GM21423 (cell line): Measurements from ENCODE around the gene HS6ST1.

Source experiments
- ATAC-seq: cut with Tn5 transposase; IDR thresholded peaks from one replicate; pipeline ENCODE4 v1.9.1; 2021; ENCODE audit warnings: mild to moderate bottlenecking, moderate library complexity; ENCODE audit not compliant: unreplicated experiment

The HS6ST1 gene

DNA sequence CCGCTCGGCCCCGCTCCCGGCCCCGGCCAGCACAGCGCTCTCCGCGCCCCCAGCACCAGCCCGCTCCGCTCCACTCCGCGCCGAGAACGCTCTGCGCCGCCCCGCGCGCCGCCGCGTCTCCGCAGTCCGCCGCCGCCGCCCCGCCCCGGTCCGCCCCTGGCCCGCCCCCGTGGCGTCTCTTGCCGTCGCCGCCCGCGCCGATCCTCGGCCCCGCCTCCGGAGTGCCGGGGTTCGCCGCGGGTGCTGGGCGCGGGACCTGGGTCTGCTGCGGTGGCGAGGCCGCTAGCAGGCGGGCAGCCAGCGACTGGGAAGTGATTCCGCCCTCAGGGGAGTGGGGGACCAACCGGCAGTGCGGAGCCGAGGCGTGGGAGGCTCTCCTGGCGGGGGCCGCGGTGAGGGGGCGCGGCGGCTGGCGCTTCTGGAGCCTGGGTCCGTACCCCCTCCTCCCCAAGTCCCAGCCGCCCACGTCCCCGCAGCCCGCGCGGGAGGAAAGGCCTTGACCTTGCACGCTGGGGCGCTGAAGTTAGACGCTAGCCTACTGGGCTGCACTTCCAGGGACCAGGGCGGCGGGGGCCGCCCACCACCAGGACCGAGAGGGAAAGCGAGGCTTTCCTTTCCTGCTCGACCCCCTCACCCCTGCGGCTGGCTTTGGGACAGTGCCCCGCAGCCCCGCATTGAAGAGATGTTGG lies at the start of gene HS6ST1:
Gene HS6ST1, minus strand, starts transcription at position 93 of the 689 bp plus-strand sequence. CDS start 305 bp downstream, outside the sequence.
- ATAC-seq: peak; percentile 69

DNA sequence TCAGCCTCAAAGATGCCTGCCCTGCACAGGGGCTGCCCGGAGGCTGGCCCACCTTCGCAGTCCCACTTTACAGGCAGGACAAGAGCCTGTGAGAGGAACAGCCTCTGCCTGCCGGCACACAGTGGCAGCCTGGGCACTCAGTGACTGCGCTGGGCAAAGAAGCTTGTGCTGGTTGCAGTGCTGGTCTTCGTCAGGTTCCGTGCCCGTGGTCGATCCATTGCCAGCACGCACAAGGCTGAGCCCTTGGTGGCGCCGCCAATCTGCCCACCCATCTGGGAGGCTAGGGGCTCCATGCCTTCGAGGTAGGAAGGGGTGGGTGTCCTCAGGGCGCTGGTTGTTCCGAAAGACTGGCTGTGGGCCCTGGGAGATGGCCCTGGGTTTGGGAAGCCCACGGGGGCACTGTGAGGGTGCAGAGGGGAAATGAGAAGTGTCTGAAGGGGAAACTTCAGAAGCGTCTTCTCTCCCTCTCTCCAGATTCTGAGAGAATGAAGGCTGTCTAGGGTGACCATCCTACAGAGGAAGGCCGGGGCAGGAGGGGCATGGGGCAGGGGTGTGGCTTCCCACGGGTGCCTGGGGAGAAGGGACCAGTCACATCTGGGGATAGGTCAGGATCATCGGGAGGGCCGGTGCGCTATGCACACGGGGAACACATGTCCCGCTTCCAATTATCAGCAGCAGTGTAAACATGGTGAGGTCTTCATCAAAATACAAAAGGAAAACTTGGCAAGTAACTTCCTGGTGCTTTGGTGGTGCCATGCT lies 49.1 kb upstream of the HS6ST1 start:
- no peak for ATAC-seq

- ATAC-seq: no peak
These were observed 48.2 kb upstream of the HS6ST1 start for GRCh38 chr2:128366713-128367511.

DNA sequence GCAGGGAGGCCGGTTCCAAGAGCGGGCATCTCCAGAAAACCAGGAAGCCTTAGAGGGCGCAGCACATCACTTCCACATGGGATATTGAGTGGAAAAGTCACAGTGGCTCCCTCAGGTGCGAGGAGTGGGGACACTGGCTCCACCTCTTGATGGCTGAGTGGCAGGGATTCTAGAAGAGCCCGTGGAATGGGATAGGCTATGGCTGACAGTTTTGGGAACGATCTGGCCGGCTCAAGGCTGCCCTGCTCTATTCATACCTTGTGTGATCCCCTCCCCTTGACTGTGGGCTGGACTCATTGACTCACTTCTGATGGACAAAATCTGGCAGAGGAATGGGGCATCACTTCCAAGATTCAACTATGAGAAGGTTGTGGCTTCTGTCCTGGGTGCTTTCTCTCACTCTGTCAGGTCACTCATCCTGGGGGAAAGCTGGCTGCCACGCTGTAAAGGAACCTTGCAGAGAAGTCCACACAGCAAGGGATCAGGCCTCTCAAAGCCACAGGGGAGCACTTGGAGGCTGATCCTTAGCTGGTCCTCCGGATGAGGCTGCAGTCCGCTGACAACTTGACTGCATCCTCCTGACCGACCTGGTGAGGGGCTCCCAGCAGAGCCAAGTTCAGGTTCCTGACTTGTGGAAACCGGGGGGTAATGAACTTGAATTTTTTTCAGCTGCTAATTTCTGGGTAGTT lies 46.7 kb upstream of the HS6ST1 start:
- ATAC-seq: no peak

DNA sequence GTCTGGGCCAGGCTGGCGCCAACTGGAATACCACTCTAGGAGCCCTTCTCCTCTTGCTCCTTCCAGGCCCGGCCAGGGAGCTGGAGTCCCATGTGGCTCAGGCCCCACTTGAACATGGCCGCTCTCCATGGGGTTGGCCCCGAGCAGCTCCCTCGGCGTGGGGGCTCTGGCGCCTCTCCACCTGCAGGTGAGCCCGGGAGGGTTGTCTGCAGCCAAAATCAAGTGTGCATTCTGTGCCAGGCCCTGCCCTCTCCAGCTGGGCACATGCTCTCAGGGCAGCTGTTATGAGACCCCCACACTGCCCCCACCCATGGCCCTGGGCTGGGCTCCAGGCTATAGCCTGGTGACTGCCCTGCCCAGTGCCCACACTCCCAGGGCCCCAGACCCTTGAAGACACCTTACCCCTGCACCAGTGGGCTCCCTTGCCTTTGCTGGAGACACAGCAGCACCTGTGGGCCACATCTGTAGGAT lies 45.8 kb upstream of the HS6ST1 start:
- ATAC-seq: no peak

DNA sequence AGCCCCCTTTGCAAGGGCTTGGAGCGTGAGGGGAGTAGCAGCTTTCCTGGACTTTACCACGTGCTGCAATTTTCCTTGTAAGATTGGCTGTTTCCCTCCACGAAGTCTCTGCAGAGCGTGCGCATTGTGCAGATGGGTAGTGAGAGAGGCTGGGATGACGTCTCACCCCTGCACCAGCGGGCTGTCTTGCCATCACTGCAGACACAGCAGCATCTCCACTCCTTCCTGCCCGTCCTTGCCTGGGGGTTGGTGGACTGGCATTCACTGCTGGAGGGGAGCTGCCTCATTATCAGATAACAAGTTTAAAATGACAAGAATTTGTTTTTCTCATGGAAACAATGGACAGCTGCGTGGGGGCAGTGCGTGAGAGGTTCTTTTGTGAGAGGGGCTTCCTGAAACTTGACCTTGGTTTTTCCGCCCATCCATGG lies 45.3 kb upstream of the HS6ST1 start:
- no peak for ATAC-seq

DNA sequence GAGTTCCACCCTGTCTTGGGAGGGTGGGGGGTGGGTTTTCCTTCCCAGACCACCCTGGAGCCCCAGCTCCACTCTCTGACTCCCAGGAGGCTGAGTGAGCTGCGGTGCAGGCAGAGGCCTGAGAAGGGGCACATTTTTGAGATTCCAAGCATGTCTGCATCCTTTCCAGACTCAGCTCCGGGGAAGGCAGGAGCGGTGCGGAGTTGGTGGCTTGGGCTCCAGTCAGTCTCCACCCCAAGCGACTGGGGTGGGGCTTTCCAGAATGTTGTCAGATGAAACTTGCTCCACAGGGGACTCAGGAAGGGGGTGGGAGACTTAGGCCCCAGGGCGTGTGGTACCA lies 44.2 kb upstream of the HS6ST1 start:
- no peak for ATAC-seq

DNA sequence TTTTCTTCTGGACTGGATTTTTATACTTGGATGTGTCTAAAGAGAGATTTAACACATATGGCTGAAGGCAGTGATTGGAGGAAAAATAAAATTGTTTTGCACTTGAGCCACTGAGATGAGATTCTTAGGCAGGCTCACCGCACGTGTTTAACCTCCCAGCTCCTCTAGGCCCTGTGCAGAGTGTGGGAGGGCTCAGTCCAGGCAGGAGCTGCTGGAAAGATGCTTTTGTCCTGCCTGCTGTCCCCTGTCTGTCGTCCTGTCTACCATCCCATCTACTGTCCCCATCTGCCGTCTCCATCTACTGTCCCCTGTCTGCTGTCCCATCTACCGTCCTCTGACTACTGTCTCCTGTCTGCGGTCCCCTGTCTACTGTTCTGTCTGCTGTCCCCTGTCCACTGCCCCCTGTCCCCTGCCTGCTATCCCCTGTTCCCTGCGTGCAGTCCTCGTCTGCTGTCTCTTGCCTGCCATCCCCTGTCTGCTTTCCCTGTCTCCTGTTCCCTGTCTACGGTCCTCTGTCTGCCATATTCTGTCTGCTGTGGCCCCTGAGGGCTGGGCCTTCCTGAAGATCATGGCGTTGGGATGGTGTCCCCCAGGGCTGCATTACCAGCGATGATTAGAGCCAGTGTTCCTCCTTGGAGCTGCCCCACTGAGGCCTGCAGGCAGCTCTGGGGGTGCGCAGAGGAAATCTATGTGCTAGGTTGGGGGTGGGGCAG lies 43.7 kb upstream of the HS6ST1 start:
- no peak for ATAC-seq

DNA sequence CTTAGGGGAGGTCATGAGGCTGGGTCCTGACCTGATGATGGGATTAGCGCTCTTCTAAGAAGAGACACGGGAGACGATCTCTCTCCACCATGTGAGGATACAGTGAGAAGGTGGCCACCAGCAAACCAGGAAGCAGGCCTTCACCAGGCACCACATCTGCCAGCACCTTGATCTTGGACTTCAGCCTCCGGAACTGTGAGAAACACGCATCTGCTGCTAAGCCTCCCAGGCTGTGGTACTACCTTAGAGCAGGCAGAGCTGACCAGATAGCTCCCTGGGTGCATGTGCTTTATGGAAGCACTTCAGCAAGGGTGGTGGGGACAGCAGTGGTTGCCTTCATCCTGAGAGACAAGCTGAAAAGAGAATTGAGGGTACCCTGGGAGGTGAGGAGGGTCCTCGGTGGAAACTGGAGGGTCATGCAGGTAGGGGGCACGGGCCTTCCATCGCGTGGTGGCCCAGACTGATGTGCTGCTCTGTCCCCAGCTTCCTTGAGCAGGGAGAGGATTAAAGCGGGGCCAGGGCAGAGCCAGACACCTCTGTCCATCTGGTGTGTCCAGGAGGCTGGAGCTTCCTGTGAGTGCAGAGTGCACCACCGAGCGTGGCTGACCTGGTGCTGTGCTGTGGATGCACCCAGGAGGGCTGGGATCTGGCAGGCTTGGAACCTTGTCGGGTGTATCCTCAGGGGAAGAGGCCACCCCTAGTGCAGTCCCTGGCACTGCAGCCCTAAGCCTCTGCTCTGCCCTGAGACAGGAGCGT lies 42.9 kb upstream of the HS6ST1 start:
- no peak for ATAC-seq

DNA sequence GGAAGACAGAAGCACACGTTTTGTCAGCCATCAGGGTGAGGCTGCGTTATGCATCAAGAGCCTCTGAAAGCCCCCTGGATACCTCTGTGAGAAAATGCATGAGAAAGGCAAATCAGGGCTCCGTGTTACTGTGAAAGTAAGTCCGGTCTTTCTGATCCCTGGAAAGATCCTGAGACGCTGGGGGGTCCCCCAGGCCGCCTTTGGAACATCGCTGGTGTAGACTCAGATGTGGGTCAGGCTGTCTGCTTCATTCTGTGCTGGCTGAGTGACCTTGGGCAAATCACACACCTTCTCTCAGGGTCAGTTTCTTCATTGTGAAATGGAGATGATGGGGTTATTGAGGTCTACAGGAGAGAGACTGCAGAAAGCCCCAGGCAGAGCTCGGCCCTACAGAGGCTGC lies 42.0 kb upstream of the HS6ST1 start:
- no peak for ATAC-seq

- no peak for ATAC-seq
These were observed 41.2 kb upstream of the HS6ST1 start for GRCh38 chr2:128359841-128360240.

DNA sequence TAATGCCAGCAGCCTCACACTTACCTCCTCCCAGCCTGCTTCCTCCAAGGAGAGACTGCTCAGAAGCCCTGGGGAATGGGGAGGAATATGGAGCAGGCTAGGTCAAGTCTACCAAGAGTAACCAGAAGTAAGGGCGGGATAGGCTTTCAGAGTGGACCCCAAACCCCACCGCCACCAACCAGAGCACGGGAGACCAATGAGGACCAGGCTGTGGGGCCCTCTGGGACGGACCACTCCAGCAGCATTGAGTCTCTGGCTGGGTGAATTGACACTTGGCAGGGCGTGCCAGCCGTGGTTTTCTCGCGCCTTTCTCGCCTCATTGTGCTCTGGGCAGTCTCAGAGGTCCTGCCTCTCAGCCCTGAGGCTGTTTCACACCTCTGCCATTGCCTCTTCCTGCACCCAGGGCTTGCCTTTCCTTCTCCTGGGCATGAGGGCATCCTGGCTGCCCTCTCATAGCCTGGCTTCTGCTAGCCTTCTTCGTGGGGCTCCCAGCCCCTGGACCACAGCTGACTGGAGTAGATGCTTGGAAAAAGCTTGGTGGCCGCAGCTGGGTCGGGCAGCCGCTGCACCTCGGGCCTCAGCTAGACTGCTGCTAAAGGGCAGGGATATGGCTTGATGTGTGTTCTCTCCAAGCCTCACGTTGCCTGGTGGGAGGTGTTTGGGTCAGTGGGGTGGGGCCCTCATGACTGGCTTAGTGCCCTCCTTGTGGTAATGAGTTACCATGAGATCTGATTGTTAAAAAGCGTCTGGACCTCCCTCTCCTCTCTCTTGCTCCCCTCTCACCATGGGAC lies 40.5 kb upstream of the HS6ST1 start:
- ATAC-seq: no peak

DNA sequence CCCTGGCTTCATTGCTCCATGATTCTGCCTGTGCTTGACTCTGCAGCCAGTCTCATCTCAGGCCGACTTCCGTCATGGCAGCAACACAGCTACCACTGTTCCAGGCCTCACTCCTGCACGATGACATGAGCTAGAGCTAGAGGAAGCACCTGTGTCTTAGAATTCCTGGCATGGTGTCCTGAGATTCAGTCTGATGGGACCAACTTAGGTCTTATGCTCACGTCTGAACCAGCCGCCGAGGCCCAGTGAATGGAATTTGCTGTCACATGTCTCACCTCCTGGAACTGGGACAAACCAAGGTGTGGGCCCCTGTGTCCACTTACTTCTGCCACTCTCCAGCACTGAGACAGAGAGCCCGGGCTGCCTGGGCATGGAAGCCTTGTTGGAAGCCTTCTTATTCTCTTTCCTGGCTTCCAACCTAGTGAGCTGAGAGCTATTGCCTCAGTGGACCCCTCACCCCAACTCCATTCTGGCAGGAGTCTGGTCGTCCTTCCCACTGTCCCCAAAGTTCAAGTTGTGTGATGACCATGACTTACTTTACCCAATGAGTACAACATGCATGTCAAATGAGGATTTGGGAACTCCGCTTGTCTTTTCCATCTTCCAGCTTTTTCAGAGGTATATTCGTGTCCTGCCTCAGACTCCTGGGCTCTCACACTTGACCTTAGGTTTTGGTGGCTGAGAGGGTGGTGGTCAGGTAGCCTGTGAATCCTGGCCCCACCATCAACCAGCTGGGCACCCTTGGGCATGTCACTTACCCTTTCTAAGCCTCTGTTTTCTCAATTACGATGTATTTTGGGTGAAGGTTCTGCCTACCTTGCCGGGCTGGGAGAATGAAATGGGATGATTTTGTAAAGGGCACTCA lies 39.1 kb upstream of the HS6ST1 start:
- ATAC-seq: no peak

DNA sequence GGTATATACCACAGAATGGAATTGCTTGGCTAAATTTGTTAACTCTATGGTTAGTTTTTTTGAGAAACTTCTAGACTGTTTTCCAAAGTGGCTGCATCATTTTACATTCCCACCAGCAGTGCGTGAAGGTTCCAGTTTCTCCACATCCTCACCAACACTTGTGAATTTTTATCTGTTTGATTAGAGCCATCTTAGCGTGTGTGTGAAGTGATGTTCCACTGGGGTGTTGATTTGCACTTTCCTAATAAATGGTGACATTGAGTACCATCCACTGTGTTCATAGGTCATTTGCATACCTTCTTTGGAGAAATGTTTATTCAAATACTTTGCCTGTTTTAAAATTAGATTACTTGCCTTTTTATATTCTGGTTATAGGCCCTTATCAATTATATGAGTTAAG lies 37.5 kb upstream of the HS6ST1 start:
- no peak for ATAC-seq

GRCh38 chr2:128354726-128355470 lies 36.2 kb upstream of the HS6ST1 start:
- ATAC-seq: no peak

DNA sequence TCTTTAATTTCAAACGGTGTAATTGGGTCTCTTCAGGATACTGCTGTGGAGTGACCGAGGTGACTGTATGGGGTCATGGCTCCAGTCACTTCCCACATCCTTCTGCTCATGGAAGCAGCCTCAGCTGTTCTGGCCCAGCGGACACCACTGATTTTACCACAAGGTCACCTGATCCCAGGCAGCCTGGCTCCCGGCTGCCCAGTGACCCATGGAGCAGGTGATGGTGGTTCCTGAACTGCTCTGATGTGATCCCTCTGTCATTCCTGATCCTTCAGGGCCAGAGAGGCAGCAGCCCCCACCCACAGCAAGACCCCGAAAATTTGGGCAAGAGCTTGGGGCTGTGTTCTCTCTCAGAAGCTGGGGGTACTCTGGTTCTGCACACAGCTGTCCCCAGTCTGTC lies 35.5 kb upstream of the HS6ST1 start:
- no peak for ATAC-seq

GRCh38 chr2:128350736-128351135 lies 32.1 kb upstream of the HS6ST1 start:
- no peak for ATAC-seq
